ENCODE data around the gene UST.

Gene UST

GRCh38 chr6:148795563-148795962, 48.7 kb downstream of the UST start:
- in situ Hi-C loops (cut with HindIII; ENCODE audit: low pct_ligation_motif_present, low sequenced_read_pairs), result no loop called here

GRCh38 chr6:148799647-148800046, 52.8 kb downstream of the UST start:
- in situ Hi-C loops (cut with HindIII; ENCODE audit: low pct_ligation_motif_present, low sequenced_read_pairs), result no loop called here
- Histone ChIP-seq H3K4me3 (ENCODE audit: low read depth, low read length) (no peak overlapping the region), H3K27ac (no peak overlapping the region), H3K36me3 (replicated peaks) (no peaks in the 10 kb centered on the region), H3K27me3 (replicated peaks) (no peaks in the 10 kb centered on the region)
- TF ChIP-seq CTCF (IDR thresholded peaks at IDR 0.05; ENCODE audit: low read depth, low read length, missing control alignments), result no peak
- no peak for DNase-seq

More at GRCh38 chr6:148795563-148795962, 48.7 kb downstream of the UST start:
- TF ChIP-seq CTCF (IDR thresholded peaks at IDR 0.05; ENCODE audit: low read depth, low read length, missing control alignments), result no peak
- Histone ChIP-seq H3K4me3 (ENCODE audit: low read depth, low read length) (no peak overlapping the region), H3K36me3 (replicated peaks) (no peaks in the 10 kb centered on the region), H3K27ac (no peak overlapping the region), H3K27me3 (replicated peaks) (no peaks in the 10 kb centered on the region)
- no peak for DNase-seq

GRCh38 chr6:148800536-148800935, 53.7 kb downstream of the UST start:
- no peaks in the 10 kb centered on the region for H3K27me3 ChIP-seq (replicated peaks)
- no peak for DNase-seq
- in situ Hi-C loops (cut with HindIII; ENCODE audit: low pct_ligation_motif_present, low sequenced_read_pairs), result no loop called here
- TF ChIP-seq CTCF (IDR thresholded peaks at IDR 0.05; ENCODE audit: low read depth, low read length, missing control alignments), result no peak
- no peaks in the 10 kb centered on the region for H3K36me3 ChIP-seq (replicated peaks)
- no peak overlapping the region for H3K27ac ChIP-seq
- H3K4me3 ChIP-seq (ENCODE audit: low read depth, low read length), result no peak overlapping the region

- DNase-seq, result peak; percentile 28
- Histone ChIP-seq H3K27ac (no peak overlapping the region), H3K4me3 (ENCODE audit: low read depth, low read length) (no peak overlapping the region), H3K36me3 (replicated peaks) (no peaks in the 10 kb centered on the region), H3K27me3 (replicated peaks) (no peaks in the 10 kb centered on the region)
- no peak for TF ChIP-seq CTCF (IDR thresholded peaks at IDR 0.05; ENCODE audit: low read depth, low read length, missing control alignments)
- in situ Hi-C loops (cut with HindIII; ENCODE audit: low pct_ligation_motif_present, low sequenced_read_pairs), result no loop called here
Measured at GRCh38 chr6:148803979-148804378, 57.1 kb downstream of the UST start.

- H3K36me3 ChIP-seq (replicated peaks), result no peaks in the 10 kb centered on the region
- H3K27ac ChIP-seq, result no peak overlapping the region
- no peak for TF ChIP-seq CTCF (IDR thresholded peaks at IDR 0.05; ENCODE audit: low read depth, low read length, missing control alignments)
- H3K4me3 ChIP-seq (ENCODE audit: low read depth, low read length), result no peak overlapping the region
- in situ Hi-C loops (cut with HindIII; ENCODE audit: low pct_ligation_motif_present, low sequenced_read_pairs), result no loop called here
- no peaks in the 10 kb centered on the region for H3K27me3 ChIP-seq (replicated peaks)
- DNase-seq, result no peak
Measured at GRCh38 chr6:148805777-148806176, 58.9 kb downstream of the UST start.

- TF ChIP-seq CTCF (IDR thresholded peaks at IDR 0.05; ENCODE audit: low read depth, low read length, missing control alignments), result no peak
- no peak overlapping the region for H3K4me3 ChIP-seq (ENCODE audit: low read depth, low read length)
- no peaks in the 10 kb centered on the region for H3K27me3 ChIP-seq (replicated peaks)
- H3K27ac ChIP-seq, result no peak overlapping the region
- no peak for DNase-seq
- H3K36me3 ChIP-seq (replicated peaks), result no peaks in the 10 kb centered on the region
- in situ Hi-C loops (cut with HindIII; ENCODE audit: low pct_ligation_motif_present, low sequenced_read_pairs), result no loop called here
Measured at GRCh38 chr6:148807784-148808183, 61.0 kb downstream of the UST start.
